ENCODE data around the gene ABHD17B.
"Not testable (repeated sequence)": the region's sequence is repeated elsewhere in the genome, so short reads cannot be mapped to it uniquely, and the experiment has no call there.

ABHD17B gene

DNA sequence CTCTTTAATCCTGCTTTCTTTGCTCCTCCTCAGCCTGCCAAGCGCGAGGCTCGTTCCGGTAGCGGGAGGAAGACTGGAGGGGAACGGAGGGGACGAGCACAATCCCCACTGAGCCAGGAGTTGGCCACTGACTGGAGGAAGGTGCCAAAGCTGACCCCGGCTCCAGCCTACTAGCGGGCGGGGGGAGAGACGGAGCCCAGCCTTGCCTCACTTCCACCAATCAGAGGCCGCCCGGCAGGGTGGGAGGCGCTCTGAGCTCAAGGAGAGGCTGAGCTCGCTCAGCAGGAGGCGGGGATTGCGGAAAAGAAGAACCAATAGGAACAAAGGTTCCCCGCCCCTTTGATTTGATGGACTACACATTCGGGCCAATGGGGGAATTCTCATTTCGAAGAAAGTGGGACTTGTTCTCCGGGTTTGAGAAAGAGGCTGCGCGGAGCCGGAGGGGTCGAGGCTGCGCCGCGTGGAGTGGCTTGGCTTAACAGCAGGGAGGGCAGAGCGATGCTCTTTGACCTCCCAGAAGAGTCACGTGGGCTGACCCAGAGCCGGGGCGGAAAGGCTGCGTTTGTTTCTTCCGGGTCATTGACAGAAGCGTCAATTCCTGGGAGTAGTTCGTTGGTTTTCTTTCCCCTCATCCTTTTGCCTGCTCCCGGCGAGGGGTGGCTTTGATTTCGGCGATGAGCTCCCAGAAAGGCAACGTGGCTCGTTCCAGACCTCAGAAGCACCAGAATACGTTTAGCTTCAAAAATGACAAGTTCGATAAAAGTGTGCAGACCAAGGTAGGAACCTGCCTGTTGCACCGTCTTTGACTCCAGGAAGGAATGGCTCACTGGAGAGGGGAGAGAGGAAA is at the start of gene ABHD17B, which contains the start of gene C9orf85:
Gene ABHD17B (minus strand): TSS at position 133 of the 847 bp plus-strand sequence. CDS start 36,113 bp downstream, outside the sequence.
Gene C9orf85 (plus strand): TSS at position 579 of the 847 bp plus-strand sequence. CDS start 96 bp downstream, at position 675.
- peak within 1 kb of the TSS; percentile 96 for H3K4me3 ChIP-seq (ENCODE audit: control insufficient read depth, low read depth, low read length)
- TF ChIP-seq, protein P1, sequence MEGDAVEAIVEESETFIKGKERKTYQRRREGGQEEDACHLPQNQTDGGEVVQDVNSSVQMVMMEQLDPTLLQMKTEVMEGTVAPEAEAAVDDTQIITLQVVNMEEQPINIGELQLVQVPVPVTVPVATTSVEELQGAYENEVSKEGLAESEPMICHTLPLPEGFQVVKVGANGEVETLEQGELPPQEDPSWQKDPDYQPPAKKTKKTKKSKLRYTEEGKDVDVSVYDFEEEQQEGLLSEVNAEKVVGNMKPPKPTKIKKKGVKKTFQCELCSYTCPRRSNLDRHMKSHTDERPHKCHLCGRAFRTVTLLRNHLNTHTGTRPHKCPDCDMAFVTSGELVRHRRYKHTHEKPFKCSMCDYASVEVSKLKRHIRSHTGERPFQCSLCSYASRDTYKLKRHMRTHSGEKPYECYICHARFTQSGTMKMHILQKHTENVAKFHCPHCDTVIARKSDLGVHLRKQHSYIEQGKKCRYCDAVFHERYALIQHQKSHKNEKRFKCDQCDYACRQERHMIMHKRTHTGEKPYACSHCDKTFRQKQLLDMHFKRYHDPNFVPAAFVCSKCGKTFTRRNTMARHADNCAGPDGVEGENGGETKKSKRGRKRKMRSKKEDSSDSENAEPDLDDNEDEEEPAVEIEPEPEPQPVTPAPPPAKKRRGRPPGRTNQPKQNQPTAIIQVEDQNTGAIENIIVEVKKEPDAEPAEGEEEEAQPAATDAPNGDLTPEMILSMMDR (conservative IDR thresholded peaks at IDR 0.05; ENCODE audit: control insufficient read depth, insufficient read depth, low read depth, low read length), result no peak
- peak; percentile 99 for DNase-seq (ENCODE audit: low read depth)

DNA sequence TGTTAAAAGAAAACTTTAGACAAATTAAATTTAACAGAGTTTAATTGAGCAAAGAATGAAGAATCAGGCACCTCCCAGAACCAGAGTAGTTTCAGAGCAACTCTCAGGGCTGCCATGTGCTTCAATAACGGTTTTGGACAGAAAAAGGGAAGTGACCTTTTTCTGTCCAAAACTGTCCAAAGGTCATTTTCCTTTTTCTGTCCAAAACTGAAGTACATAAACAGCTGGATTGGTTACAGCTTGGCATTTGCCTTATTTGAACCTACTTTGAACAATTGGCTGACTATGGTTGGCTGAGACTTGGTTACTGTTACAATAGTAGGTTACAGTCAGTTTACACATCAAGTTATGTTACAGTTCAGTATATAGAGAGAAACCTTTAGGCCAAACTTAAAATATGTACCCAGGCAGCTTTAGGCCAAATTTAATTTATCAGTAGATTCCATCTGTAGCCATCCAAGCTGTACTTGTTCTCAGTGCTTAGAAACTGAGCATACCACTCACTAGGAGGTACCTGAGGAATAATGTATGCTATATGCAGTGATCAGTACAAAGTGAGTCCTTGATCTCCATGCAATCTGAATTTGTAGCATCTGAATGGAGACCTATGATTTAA is 44.4 kb upstream of the ABHD17B start:
- H3K4me3 ChIP-seq (ENCODE audit: control insufficient read depth, low read depth, low read length), result no peak overlapping the region
- no peak for DNase-seq (ENCODE audit: low read depth)
- TF ChIP-seq, protein P1 (conservative IDR thresholded peaks at IDR 0.05; ENCODE audit: control insufficient read depth, insufficient read depth, low read depth, low read length), result no peak

DNA sequence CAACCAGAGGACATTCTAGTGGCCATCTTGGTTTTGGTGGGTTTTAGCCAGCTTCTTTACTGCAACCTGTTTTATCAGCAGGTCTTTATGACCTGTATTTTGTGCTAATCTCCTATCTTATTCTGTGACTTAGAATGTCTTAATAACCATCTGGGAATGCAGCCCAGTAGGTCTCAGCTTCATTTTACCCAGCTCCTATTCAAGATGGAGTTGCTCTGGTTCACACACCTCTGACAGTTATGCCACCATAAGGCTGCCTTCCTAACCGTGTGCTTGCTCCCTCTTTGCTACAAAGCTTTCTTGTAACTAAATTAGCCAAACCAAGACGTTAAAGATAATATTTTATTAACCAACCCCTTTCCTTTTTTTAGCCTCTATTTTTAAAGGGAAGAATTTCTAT is 43.7 kb upstream of the ABHD17B start:
- not testable (repeated sequence) for DNase-seq (ENCODE audit: low read depth); H3K4me3 ChIP-seq (ENCODE audit: control insufficient read depth, low read depth, low read length)

DNA sequence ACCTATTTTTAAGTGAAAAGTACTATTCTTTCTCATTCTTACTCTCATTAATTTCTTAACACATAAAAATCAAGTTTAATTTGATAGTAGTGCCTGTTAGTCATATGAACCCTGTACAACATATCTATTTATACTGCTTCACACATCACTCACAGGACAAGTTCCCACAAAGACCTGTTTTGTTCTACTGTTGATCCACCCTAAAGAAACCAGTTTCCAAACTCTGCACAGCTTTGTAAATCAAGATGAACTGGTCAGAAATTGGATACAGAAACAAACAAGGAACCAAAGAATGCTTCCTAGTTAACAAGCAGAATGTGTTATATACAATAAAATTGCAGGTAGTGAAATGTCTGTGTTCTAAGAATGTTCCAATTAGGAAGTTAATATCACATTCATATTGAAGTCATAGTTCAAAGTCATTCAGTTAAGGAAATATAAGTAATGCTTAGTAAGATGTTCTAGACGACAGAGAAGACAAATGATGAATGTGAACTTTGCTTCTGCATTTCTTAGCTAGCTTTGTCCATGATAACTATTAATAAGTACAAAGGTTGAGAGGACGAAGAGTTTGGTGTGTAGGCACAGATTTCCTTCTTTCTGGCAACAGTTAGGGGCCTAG is 33.9 kb upstream of the ABHD17B start:
- TF ChIP-seq, protein P1 (conservative IDR thresholded peaks at IDR 0.05; ENCODE audit: control insufficient read depth, insufficient read depth, low read depth, low read length), result no peak
- H3K4me3 ChIP-seq (ENCODE audit: control insufficient read depth, low read depth, low read length), result no peak overlapping the region
- peak; percentile 16 for DNase-seq (ENCODE audit: low read depth)

DNA sequence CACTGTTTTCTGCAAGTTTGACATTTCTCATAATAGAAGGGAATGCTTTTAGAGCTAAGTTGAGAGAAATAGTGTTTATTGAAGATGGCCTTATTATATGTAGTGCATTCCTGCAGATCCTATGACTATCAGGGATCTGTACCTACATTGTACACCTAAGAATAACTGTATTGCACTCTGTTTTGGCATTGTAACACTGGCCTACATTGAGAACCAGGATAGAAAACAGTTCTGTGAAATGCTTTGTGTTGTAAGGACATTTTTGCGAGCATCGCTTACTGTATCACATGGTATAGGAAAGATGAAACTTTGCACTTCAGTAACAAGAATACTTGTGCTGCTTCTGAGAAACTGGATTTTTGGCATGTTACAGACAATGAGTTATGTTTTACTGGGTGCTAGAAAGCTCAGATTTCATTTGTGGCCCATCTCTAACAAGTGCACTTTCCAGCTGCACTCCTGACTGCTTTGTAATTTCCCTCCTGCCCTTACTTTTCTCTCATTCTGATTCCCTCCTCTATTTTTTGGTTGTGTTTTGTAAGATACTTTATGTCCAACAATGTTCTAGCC is 31.1 kb upstream of the ABHD17B start:
- DNase-seq (ENCODE audit: low read depth), result no peak
- TF ChIP-seq, protein P1 (conservative IDR thresholded peaks at IDR 0.05; ENCODE audit: control insufficient read depth, insufficient read depth, low read depth, low read length), result no peak
- no peak overlapping the region for H3K4me3 ChIP-seq (ENCODE audit: control insufficient read depth, low read depth, low read length)

DNA sequence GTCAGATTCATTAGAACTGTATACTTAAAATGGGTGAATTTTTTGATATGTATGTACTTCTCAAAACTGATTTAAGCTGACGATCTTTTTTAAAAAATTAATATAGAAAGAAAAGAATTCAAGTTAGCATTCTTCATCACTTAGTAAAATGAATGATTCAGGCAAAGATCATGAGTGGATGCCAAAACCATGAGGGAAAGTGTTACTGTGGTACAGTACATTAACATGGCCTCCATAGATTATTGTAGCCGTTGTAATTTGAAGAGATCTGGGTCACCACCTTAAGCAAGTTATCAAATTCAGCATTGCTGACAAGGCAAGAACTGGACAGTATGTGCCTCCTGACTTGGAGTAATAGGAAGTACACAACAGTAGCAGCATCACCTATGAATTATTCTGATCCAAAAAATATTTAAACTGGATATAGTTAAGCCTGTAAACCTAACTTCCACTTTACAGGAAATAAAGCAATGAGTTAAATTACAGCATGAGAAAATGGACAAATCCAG is 30.1 kb upstream of the ABHD17B start:
- TF ChIP-seq, protein P1 (conservative IDR thresholded peaks at IDR 0.05; ENCODE audit: control insufficient read depth, insufficient read depth, low read depth, low read length), result no peak
- DNase-seq (ENCODE audit: low read depth), result peak; percentile 52
- no peak overlapping the region for H3K4me3 ChIP-seq (ENCODE audit: control insufficient read depth, low read depth, low read length)
